GM18526 (cell line): ENCODE data around the gene SAE1.
A peak's percentile ranks its signal among the peaks of the same experiment; 100 is the strongest.

Source experiments
- POLR2A ChIP-seq: IDR thresholded peaks from 3 replicates; pipeline ENCODE4 v1.6.1; 2011; ENCODE audit not compliant: insufficient read length; ENCODE audit errors: extremely low read depth

Gene SAE1

GRCh38 chr19:47253467-47253881, 122.8 kb downstream of the SAE1 start:
- no peak for TF ChIP-seq POLR2A

DNA sequence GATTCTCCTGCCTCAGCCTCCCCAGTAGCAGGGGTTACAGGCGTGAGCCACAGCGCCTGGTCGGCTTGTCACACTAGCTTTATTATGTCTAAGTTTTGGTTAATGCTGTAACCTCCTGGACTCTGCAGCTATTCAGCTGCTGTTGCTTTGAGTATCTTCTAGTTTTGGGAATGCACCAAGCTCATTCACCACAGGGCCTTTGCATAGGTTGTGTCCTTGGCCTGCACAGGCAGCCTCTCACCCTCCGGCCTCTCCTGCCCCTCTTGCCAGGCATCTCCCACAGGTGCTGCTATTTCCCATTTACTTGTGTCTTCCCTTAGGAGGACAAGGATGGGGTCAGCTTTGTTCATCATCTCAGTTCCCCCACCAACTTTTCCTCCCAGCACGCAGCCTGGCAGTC, 123.3 kb downstream of the SAE1 start:
- no peak for TF ChIP-seq POLR2A

GRCh38 chr19:47255879-47256692, 125.5 kb downstream of the SAE1 start, which contains the start of gene CCDC9:
TSS of gene CCDC9 (plus strand) at chr19:47256525. CDS start at chr19:47258401, 1,876 bp downstream.
- TF ChIP-seq POLR2A, result peak; percentile 64

GRCh38 chr19:47256693-47257410, 126.2 kb downstream of the SAE1 start:
- TF ChIP-seq POLR2A, result no peak

- no peak for TF ChIP-seq POLR2A
Observed at GRCh38 chr19:47257411-47258169, 127.0 kb downstream of the SAE1 start.

DNA sequence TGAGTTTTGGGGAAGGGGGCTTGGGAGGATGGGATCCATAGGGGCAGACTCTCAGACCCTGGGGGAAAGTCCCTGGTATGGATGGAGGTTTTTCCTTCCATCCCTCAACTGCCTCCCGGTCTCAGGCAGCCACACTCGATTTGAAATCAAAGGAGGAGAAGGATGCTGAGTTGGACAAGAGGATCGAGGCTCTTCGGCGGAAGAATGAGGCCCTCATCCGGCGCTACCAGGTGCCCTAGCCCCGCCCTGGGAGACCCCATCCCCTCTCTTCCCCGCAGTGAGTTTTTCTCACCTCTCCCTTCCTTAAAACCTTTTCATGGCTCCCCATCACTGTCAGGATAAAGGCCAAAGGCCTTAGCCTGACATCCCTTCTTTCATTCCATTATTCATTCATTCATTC, 127.8 kb downstream of the SAE1 start:
- TF ChIP-seq POLR2A, result no peak

- no peak for TF ChIP-seq POLR2A
Observed at GRCh38 chr19:47258895-47259555, 128.4 kb downstream of the SAE1 start.
